Measurements from ENCODE around the gene CIAO2A. TPM values are rescaled to one million over a fixed set of nuclear protein-coding genes. Genes with fewer than 3 reads are reported as not detected.
"Not testable (repeated sequence)": the region's sequence is repeated elsewhere in the genome, so short reads cannot be mapped to it uniquely, and the experiment has no call there.

The CIAO2A gene
- polyA plus RNA-seq, 1 experiment: 75.8 TPM

- Histone ChIP-seq H3K27me3 (ENCODE audit: control insufficient read depth, insufficient read depth, low read length) (no peaks in the 10 kb centered on the region), H3K27ac (ENCODE audit: low read depth, low read length) (no peak overlapping the region), H3K4me3 (ENCODE audit: low read depth, low read length) (no peak overlapping the region), H3K9me3 (ENCODE audit: control insufficient read depth, insufficient read depth, low read length) (no peaks in the 10 kb centered on the region)
- no peak for DNase-seq (ENCODE audit: low read depth, low spot score)
- ChIA-PET CTCF (no interaction called here), POLR2A (no interaction called here)
- no peak for TF ChIP-seq CTCF (IDR thresholded peaks at IDR 0.05; ENCODE audit: low read depth, low read length)
These were observed 3.1 kb downstream of the CIAO2A start for GRCh38 chr15:64090527-64090926.

- CTCF ChIA-PET: no interaction called here
- H3K27ac ChIP-seq (ENCODE audit: low read depth, low read length): no peak overlapping the region
- POLR2A ChIA-PET: no interaction called here
- no peak overlapping the region for H3K4me3 ChIP-seq (ENCODE audit: low read depth, low read length)
- no peak for DNase-seq (ENCODE audit: low read depth, low spot score)
- no peak for TF ChIP-seq CTCF (IDR thresholded peaks at IDR 0.05; ENCODE audit: low read depth, low read length)
- no peaks in the 10 kb centered on the region for H3K27me3 ChIP-seq (ENCODE audit: control insufficient read depth, insufficient read depth, low read length)
- no peaks in the 10 kb centered on the region for H3K9me3 ChIP-seq (ENCODE audit: control insufficient read depth, insufficient read depth, low read length)
These were observed 3.9 kb downstream of the CIAO2A start for GRCh38 chr15:64089543-64090280.

GRCh38 chr15:64082757-64083156 lies 10.9 kb downstream of the CIAO2A start:
- Histone ChIP-seq H3K9me3 (ENCODE audit: control insufficient read depth, insufficient read depth, low read length) (no peaks in the 10 kb centered on the region), H3K27me3 (ENCODE audit: control insufficient read depth, insufficient read depth, low read length) (no peaks in the 10 kb centered on the region), H3K4me3 (ENCODE audit: low read depth, low read length) (no peak overlapping the region), H3K27ac (ENCODE audit: low read depth, low read length) (no peak overlapping the region)
- DNase-seq (ENCODE audit: low read depth, low spot score): no peak
- ChIA-PET POLR2A (no interaction called here), CTCF (interaction anchor here (1.0 kb wide), 1 partner anchor 331 kb away, joined by 3 read pairs; no protein-coding TSS in a partner anchor)
- TF ChIP-seq CTCF (IDR thresholded peaks at IDR 0.05; ENCODE audit: low read depth, low read length): no peak

- not testable (repeated sequence) for H3K27ac ChIP-seq (ENCODE audit: low read depth, low read length); H3K4me3 ChIP-seq (ENCODE audit: low read depth, low read length); DNase-seq (ENCODE audit: low read depth, low spot score); H3K9me3 ChIP-seq (ENCODE audit: control insufficient read depth, insufficient read depth, low read length); H3K27me3 ChIP-seq (ENCODE audit: control insufficient read depth, insufficient read depth, low read length)
- ChIA-PET POLR2A (interaction anchor here (1.0 kb wide), 1 partner anchor 20 kb away, joined by 4 read pairs; the partner anchor contains the start of gene CIAO2A), CTCF (interaction anchor here (1.1 to 1.8 kb wide), 2 partner anchors 27 to 321 kb away, joined by 3 to 4 read pairs; partner anchors contain the start of gene DAPK2)
These were observed 20.1 kb downstream of the CIAO2A start for GRCh38 chr15:64073496-64073895.

- TF ChIP-seq CTCF (IDR thresholded peaks at IDR 0.05; ENCODE audit: low read depth, low read length): no peak
These were observed 20.8 kb downstream of the CIAO2A start for GRCh38 chr15:64072812-64073211.

More at GRCh38 chr15:64072812-64073211, 20.8 kb downstream of the CIAO2A start:
- Histone ChIP-seq H3K9me3 (ENCODE audit: control insufficient read depth, insufficient read depth, low read length) (no peaks in the 10 kb centered on the region), H3K27me3 (ENCODE audit: control insufficient read depth, insufficient read depth, low read length) (no peaks in the 10 kb centered on the region), H3K27ac (ENCODE audit: low read depth, low read length) (no peak overlapping the region), H3K4me3 (ENCODE audit: low read depth, low read length) (no peak overlapping the region)
- ChIA-PET POLR2A (interaction anchor here (1.0 kb wide), 1 partner anchor 21 kb away, joined by 4 read pairs; the partner anchor contains the start of gene CIAO2A), CTCF (no interaction called here)
- DNase-seq (ENCODE audit: low read depth, low spot score): no peak

Measured in AG04450 (cell line).